Measurements from ENCODE around the gene HOMER2.

HOMER2 gene

DNA sequence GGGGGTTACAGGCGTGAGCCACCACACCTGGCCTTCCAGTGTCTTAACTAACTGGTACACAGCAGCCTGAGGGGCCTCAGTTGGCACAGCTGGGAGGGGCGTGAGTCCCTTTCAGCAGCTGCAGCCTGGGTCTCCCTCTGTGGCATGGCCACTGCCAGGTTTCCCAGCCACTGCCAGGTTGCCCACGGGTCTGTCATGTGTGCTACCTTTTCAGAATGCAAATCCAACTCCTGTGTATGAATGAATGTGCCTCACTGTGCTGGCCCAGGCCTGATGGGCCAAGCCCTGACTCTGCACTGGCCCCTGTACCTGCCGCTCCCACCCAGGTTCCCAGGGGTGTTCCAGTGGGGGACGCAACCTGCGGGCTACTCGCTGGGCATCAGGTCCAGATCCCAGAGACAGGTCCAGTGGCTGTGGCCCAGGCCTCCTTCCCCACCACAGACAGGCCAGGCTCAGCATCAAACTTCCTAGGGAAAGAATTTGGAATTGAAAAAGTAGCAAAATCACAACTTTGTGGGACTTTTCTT lies 117.1 kb downstream of the HOMER2 start:
- TF ChIP-seq, protein P1, sequence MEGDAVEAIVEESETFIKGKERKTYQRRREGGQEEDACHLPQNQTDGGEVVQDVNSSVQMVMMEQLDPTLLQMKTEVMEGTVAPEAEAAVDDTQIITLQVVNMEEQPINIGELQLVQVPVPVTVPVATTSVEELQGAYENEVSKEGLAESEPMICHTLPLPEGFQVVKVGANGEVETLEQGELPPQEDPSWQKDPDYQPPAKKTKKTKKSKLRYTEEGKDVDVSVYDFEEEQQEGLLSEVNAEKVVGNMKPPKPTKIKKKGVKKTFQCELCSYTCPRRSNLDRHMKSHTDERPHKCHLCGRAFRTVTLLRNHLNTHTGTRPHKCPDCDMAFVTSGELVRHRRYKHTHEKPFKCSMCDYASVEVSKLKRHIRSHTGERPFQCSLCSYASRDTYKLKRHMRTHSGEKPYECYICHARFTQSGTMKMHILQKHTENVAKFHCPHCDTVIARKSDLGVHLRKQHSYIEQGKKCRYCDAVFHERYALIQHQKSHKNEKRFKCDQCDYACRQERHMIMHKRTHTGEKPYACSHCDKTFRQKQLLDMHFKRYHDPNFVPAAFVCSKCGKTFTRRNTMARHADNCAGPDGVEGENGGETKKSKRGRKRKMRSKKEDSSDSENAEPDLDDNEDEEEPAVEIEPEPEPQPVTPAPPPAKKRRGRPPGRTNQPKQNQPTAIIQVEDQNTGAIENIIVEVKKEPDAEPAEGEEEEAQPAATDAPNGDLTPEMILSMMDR (IDR thresholded peaks at IDR 0.05; ENCODE audit: low read depth, low read length, missing control alignments) = no peak
- no peak overlapping the region for H3K4me3 ChIP-seq (replicated peaks; ENCODE audit: low read depth, low read length)
- no peak for DNase-seq (ENCODE audit: extremely low read depth, low read depth)

DNA sequence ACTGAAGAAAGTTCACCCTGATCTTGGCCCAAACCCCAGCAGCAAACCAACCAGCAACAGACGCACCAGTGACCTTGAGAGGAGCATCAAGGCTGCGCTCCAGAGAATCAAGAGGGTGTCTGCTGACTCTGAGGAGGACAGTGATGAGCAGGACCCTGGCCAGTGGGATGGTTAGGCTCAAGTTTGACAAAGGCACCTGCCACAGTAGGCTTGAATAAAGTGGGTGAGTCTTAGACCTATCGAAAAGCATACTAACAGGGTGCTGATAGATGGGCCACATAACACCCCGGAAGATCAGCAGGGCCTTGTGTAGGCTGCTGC lies 119.2 kb downstream of the HOMER2 start:
- DNase-seq (ENCODE audit: extremely low read depth, low read depth) = no peak
- TF ChIP-seq, protein P1 (IDR thresholded peaks at IDR 0.05; ENCODE audit: low read depth, low read length, missing control alignments) = no peak

GRCh38 chr15:82832601-82833361 lies 119.7 kb downstream of the HOMER2 start:
- no peak overlapping the region for H3K4me3 ChIP-seq (replicated peaks; ENCODE audit: low read depth, low read length)
- TF ChIP-seq, protein P1 (IDR thresholded peaks at IDR 0.05; ENCODE audit: low read depth, low read length, missing control alignments) = no peak
- DNase-seq (ENCODE audit: extremely low read depth, low read depth) = peak; percentile 70

More for the DNA sequence above, 119.2 kb downstream of the HOMER2 start:
- no peak overlapping the region for H3K4me3 ChIP-seq (replicated peaks; ENCODE audit: low read depth, low read length)

GRCh38 chr15:82831894-82832600 lies 120.5 kb downstream of the HOMER2 start:
- TF ChIP-seq, protein P1 (IDR thresholded peaks at IDR 0.05; ENCODE audit: low read depth, low read length, missing control alignments) = no peak
- DNase-seq (ENCODE audit: extremely low read depth, low read depth) = no peak
- no peak overlapping the region for H3K4me3 ChIP-seq (replicated peaks; ENCODE audit: low read depth, low read length)

GRCh38 chr15:82830427-82831173 lies 121.9 kb downstream of the HOMER2 start:
- no peak for DNase-seq (ENCODE audit: extremely low read depth, low read depth)
- TF ChIP-seq, protein P1 (IDR thresholded peaks at IDR 0.05; ENCODE audit: low read depth, low read length, missing control alignments) = no peak
- no peak overlapping the region for H3K4me3 ChIP-seq (replicated peaks; ENCODE audit: low read depth, low read length)

GRCh38 chr15:82829234-82829633 lies 123.3 kb downstream of the HOMER2 start:
- TF ChIP-seq, protein P1 (IDR thresholded peaks at IDR 0.05; ENCODE audit: low read depth, low read length, missing control alignments) = no peak
- H3K4me3 ChIP-seq (replicated peaks; ENCODE audit: low read depth, low read length) = no peak overlapping the region
- no peak for DNase-seq (ENCODE audit: extremely low read depth, low read depth)

All from HFF-Myc (cell line).